MM.1S (cell line): ENCODE measurements around the gene CFAP119.

Experiments used
- EZH2 ChIP-seq: fragments of 300-600 bp; sonication (generic); optimal IDR thresholded peaks from 2 replicates; pipeline ENCODE3; 2017; ENCODE audit warnings: low read depth, mild to moderate bottlenecking, antibody characterized with exemption, low read length, mixed read lengths
- EZH2phosphoT487 ChIP-seq: fragments of 300-600 bp; sonication (generic); IDR thresholded peaks from 2 replicates; pipeline ENCODE4 v1.6.1; 2018; ENCODE audit warnings: antibody characterized with exemption, low read length
- TF ChIP-seq, protein P1 (sequence below): fragments of 300-600 bp; sonication (generic); IDR thresholded peaks from 2 replicates; pipeline ENCODE4 v1.5.1; 2016; ENCODE audit warnings: antibody characterized with exemption, low read length, mixed read lengths

DNA sequence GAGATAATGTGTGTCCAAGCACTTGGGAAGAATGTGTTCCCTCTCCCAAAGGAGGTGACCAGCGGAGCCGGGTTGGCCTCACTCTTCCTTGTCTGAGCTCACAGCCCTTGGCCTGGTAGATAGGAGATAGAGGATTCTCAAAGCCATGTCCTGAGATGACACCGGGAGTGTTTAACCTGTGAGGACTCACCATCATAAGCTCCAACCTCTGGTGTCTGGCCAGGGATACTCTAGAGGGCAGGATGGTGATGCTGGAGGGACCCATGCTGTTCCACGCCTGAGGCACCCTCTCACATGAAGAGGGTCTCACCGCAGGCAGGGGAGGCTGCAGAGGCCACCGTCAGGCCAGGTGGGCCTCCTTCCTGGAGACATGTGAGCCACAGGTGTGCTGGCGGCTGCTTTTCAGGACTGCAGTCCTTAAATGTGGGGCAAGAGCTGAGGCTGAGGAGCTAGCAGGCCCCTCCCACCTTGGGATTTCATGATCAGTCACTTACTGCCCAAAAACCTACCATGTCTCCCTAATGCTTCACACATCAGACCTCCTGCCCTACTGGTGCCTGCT is 31.7 kb upstream of the CFAP119 start:
- TF ChIP-seq, protein P1, sequence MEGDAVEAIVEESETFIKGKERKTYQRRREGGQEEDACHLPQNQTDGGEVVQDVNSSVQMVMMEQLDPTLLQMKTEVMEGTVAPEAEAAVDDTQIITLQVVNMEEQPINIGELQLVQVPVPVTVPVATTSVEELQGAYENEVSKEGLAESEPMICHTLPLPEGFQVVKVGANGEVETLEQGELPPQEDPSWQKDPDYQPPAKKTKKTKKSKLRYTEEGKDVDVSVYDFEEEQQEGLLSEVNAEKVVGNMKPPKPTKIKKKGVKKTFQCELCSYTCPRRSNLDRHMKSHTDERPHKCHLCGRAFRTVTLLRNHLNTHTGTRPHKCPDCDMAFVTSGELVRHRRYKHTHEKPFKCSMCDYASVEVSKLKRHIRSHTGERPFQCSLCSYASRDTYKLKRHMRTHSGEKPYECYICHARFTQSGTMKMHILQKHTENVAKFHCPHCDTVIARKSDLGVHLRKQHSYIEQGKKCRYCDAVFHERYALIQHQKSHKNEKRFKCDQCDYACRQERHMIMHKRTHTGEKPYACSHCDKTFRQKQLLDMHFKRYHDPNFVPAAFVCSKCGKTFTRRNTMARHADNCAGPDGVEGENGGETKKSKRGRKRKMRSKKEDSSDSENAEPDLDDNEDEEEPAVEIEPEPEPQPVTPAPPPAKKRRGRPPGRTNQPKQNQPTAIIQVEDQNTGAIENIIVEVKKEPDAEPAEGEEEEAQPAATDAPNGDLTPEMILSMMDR: no peak
- no peak for TF ChIP-seq EZH2
- no peak for TF ChIP-seq EZH2phosphoT487
